Mesendoderm (in vitro differentiated cells): ENCODE measurements around the gene ACSL3.

Source experiments
- DNase-seq: peaks from one replicate; pipeline ENCODE4 v3.0.0; 2013
- H2AK5ac ChIP-seq: 2 replicates; pipeline ENCODE4 v1.6.1; 2013; ENCODE audit warnings: low read length, inconsistent platforms
- H2BK120ac ChIP-seq: 2 replicates; pipeline ENCODE4 v1.6.1; 2013; ENCODE audit warnings: low read depth, mild to moderate bottlenecking, low read length, moderate library complexity, mixed read lengths
- H2BK15ac ChIP-seq: replicated peaks from 2 replicates; pipeline ENCODE4 v1.6.1; 2013; ENCODE audit warnings: low read depth, mild to moderate bottlenecking, moderate library complexity
- H2BK5ac ChIP-seq: 2 replicates; pipeline ENCODE4 v1.6.1; 2013; ENCODE audit warnings: low read length, inconsistent platforms
- H3K18ac ChIP-seq: 2 replicates; pipeline ENCODE4 v1.6.1; 2013; ENCODE audit warnings: mild to moderate bottlenecking, low read length, mixed read lengths
- H3K23ac ChIP-seq: one replicate; pipeline ENCODE4 v1.6.1; 2013; ENCODE audit warnings: low read length
- H3K27ac ChIP-seq: 2 replicates; pipeline ENCODE4 v1.5.1; 2013; ENCODE audit warnings: low read depth, mild to moderate bottlenecking, inconsistent platforms, low read length, moderate library complexity
- H3K27me3 ChIP-seq: 2 replicates; pipeline ENCODE4 v1.6.1; 2013; ENCODE audit warnings: low read length, control low read depth, mild to moderate bottlenecking, inconsistent platforms; ENCODE audit not compliant: insufficient read depth, poor library complexity
- H3K36me3 ChIP-seq: 2 replicates; pipeline ENCODE4 v1.6.1; 2013; ENCODE audit warnings: low read length, inconsistent platforms; ENCODE audit not compliant: control insufficient read depth, insufficient read depth
- H3K4ac ChIP-seq: one replicate; pipeline ENCODE4 v1.6.1; 2013; ENCODE audit warnings: low read depth, mild to moderate bottlenecking, low read length, moderate library complexity
- H3K4me1 ChIP-seq: 2 replicates; pipeline ENCODE4 v1.6.1; 2013; ENCODE audit warnings: low read depth, low read length, inconsistent platforms; ENCODE audit not compliant: control insufficient read depth
- H3K4me2 ChIP-seq: 2 replicates; pipeline ENCODE4 v1.6.1; 2013; ENCODE audit warnings: low read length
- H3K4me3 ChIP-seq: 2 replicates; pipeline ENCODE4 v1.5.1; 2013; ENCODE audit warnings: mild to moderate bottlenecking, low read length
- H3K56ac ChIP-seq: one replicate; pipeline ENCODE4 v1.6.1; 2013; ENCODE audit warnings: low read length
- H3K79me1 ChIP-seq: 2 replicates; pipeline ENCODE4 v1.6.1; 2013; ENCODE audit warnings: low read length, inconsistent platforms
- H3K79me2 ChIP-seq: 2 replicates; pipeline ENCODE4 v1.6.1; 2013; ENCODE audit warnings: mild to moderate bottlenecking, low read length; ENCODE audit not compliant: control insufficient read depth, insufficient read depth
- H3K9ac ChIP-seq: 2 replicates; pipeline ENCODE4 v1.6.1; 2013; ENCODE audit warnings: low read length, inconsistent platforms
- H4K5ac ChIP-seq: one replicate; pipeline ENCODE4 v1.6.1; 2013; ENCODE audit warnings: low read length
- H4K8ac ChIP-seq: one replicate; pipeline ENCODE4 v1.6.1; 2013; ENCODE audit warnings: low read depth, mild to moderate bottlenecking, control low read depth, low read length, moderate library complexity
- WGBS: extraction: QIAGEN DNeasy Blood & Tissue Kit; methylation state at CpG from one replicate; pipeline ENCODE4 v1.1.7; 2013; ENCODE audit warnings: low lambda C conversion rate, missing lambda C conversion rate; ENCODE audit not compliant: insufficient coverage; ENCODE audit errors: extremely low coverage; 5-methylcytosine and 5-hydroxymethylcytosine counted together

ACSL3 gene

GRCh38 chr2:222939979-222940378 is 79.1 kb downstream of the ACSL3 start:
- no peaks in the 10 kb centered on the region for H3K79me2 ChIP-seq
- WGBS: no CpG with 5 or more reads among the region's 2 CpGs
- no peak overlapping the region for H3K4me3 ChIP-seq
- no peak overlapping the region for H3K9ac ChIP-seq
- H4K8ac ChIP-seq: no peak overlapping the region
- no peak overlapping the region for H3K18ac ChIP-seq
- no peak overlapping the region for H3K4ac ChIP-seq
- H2BK5ac ChIP-seq: no peak overlapping the region
- H2AK5ac ChIP-seq: no peak overlapping the region
- H2BK15ac ChIP-seq: no peak overlapping the region
- no peak overlapping the region for H3K27ac ChIP-seq
- no peak overlapping the region for H3K23ac ChIP-seq
- H2BK120ac ChIP-seq: no peak overlapping the region
- no peak overlapping the region for H3K56ac ChIP-seq
- no peak overlapping the region for H4K5ac ChIP-seq
- peaks cover 3% of the 10 kb centered on the region for H3K79me1 ChIP-seq
- H3K4me2 ChIP-seq: no peak overlapping the region
- no peaks in the 10 kb centered on the region for H3K27me3 ChIP-seq
- H3K36me3 ChIP-seq: no peaks in the 10 kb centered on the region
- DNase-seq: no peak
- no peaks in the 10 kb centered on the region for H3K4me1 ChIP-seq

DNA sequence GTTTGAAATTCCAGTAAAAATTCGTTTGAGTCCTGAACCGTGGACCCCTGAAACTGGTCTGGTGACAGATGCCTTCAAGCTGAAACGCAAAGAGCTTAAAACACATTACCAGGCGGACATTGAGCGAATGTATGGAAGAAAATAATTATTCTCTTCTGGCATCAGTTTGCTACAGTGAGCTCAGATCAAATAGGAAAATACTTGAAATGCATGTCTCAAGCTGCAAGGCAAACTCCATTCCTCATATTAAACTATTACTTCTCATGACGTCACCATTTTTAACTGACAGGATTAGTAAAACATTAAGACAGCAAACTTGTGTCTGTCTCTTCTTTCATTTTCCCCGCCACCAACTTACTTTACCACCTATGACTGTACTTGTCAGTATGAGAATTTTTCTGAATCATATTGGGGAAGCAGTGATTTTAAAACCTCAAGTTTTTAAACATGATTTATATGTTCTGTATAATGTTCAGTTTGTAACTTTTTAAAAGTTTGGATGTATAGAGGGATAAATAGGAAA is 80.7 kb downstream of the ACSL3 start:
- H3K79me2 ChIP-seq: no peaks in the 10 kb centered on the region

DNA sequence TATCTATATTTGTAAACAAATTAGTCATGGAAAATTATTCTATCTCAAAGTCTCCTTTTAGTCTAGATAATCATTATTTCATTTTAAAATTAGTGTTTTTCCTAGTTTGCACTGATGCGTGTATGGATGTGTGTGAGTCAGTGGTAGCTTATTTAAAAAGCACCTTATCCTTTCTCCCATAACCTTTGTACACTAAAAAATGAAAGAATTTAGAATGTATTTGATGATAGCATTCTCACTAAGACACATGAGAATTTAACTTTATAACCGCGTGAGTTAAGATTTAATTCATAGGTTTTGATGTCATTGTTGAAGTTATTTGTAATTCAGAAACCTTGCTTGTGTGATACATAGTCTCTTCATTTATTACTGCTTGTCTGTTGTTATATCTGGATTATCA is 81.7 kb downstream of the ACSL3 start:
- Histone ChIP-seq H4K8ac (no peak overlapping the region), H3K4me3 (no peak overlapping the region), H3K4ac (no peak overlapping the region), H2BK5ac (no peak overlapping the region), H3K4me2 (no peak overlapping the region), H3K79me2 (no peaks in the 10 kb centered on the region), H3K18ac (no peak overlapping the region), H3K36me3 (no peaks in the 10 kb centered on the region), H3K27me3 (no peaks in the 10 kb centered on the region), H3K4me1 (no peaks in the 10 kb centered on the region), H4K5ac (no peak overlapping the region), H2BK15ac (no peak overlapping the region), H3K9ac (no peak overlapping the region), H3K79me1 (peaks cover 3% of the 10 kb centered on the region), H2AK5ac (no peak overlapping the region), H2BK120ac (no peak overlapping the region), H3K27ac (no peak overlapping the region), H3K23ac (no peak overlapping the region), H3K56ac (no peak overlapping the region)
- WGBS: no CpG with 5 or more reads among the region's 3 CpGs
- no peak for DNase-seq

More for the DNA sequence above, 80.7 kb downstream of the ACSL3 start:
- H3K36me3 ChIP-seq: no peaks in the 10 kb centered on the region
- H3K4ac ChIP-seq: no peak overlapping the region
- no peaks in the 10 kb centered on the region for H3K27me3 ChIP-seq
- no peak overlapping the region for H3K23ac ChIP-seq
- no peak for DNase-seq
- no peak overlapping the region for H3K56ac ChIP-seq
- no peak overlapping the region for H2BK5ac ChIP-seq
- H3K79me1 ChIP-seq: peaks cover 3% of the 10 kb centered on the region
- H4K5ac ChIP-seq: no peak overlapping the region
- no peak overlapping the region for H3K9ac ChIP-seq
- H3K18ac ChIP-seq: no peak overlapping the region
- no peak overlapping the region for H4K8ac ChIP-seq
- H3K4me1 ChIP-seq: no peaks in the 10 kb centered on the region
- no peak overlapping the region for H3K4me3 ChIP-seq
- WGBS: no CpG with 5 or more reads among the region's 7 CpGs
- no peak overlapping the region for H3K4me2 ChIP-seq
- H3K27ac ChIP-seq: no peak overlapping the region
- H2BK120ac ChIP-seq: no peak overlapping the region
- no peak overlapping the region for H2BK15ac ChIP-seq
- H2AK5ac ChIP-seq: no peak overlapping the region

DNA sequence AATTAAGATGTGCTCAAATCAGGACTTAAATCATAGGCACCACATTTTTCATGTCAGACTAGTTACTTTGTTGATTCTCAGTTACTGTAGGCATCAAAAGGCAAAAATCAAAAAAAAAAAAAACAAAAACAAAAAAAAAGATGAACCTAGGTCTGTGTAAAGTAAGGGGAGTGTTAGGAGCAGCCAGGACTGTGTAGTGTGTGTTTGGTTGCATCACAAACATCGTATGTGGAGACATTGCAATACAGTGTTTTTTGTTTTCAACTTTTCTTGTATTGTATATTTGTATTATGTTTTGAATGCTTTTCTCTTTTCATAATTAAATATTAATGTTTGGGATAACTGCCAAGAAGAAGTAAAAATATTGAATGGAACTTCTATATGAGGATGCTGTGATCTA is 82.1 kb downstream of the ACSL3 start:
- Histone ChIP-seq H3K4me3 (no peak overlapping the region), H3K4ac (no peak overlapping the region), H3K56ac (no peak overlapping the region), H3K79me2 (no peaks in the 10 kb centered on the region), H3K18ac (no peak overlapping the region), H3K36me3 (no peaks in the 10 kb centered on the region), H4K5ac (no peak overlapping the region), H3K23ac (no peak overlapping the region), H3K4me1 (no peaks in the 10 kb centered on the region), H2BK15ac (no peak overlapping the region), H2BK120ac (no peak overlapping the region), H3K27ac (no peak overlapping the region), H2AK5ac (no peak overlapping the region), H3K79me1 (peaks cover 3% of the 10 kb centered on the region), H4K8ac (no peak overlapping the region), H3K4me2 (no peak overlapping the region), H3K9ac (no peak overlapping the region), H2BK5ac (no peak overlapping the region), H3K27me3 (no peaks in the 10 kb centered on the region)
- no CpG with 5 or more reads among the region's 1 CpG for WGBS
- no peak for DNase-seq

DNA sequence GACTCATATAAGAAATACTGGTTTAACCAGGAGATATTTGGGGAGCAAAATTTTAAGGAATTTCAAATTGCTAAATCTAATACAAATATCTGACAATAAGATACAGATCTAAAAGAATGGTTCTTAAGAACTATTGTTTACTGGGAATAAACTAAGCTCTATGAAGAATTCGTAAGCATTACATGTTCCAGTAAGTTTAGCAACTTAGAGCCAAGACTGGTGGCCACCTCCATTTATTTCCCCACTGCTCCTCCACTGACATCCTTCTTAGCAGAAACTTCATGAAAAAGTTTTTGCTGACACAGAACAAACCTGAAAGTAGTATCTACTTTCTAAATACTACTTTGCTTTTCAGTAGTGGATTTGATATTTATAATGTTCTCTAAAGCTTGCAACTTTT is 83.0 kb downstream of the ACSL3 start:
- peaks cover 3% of the 10 kb centered on the region for H3K79me1 ChIP-seq
- H3K4me1 ChIP-seq: no peaks in the 10 kb centered on the region
- no peak overlapping the region for H3K27ac ChIP-seq
- no peak overlapping the region for H3K56ac ChIP-seq
- no peak overlapping the region for H3K9ac ChIP-seq
- no peak overlapping the region for H2AK5ac ChIP-seq
- H3K36me3 ChIP-seq: no peaks in the 10 kb centered on the region
- DNase-seq: no peak
- H2BK120ac ChIP-seq: no peak overlapping the region
- no peak overlapping the region for H4K5ac ChIP-seq
- WGBS: no CpG with 5 or more reads among the region's 1 CpG
- H3K18ac ChIP-seq: no peak overlapping the region
- H3K79me2 ChIP-seq: no peaks in the 10 kb centered on the region
- H3K4me2 ChIP-seq: no peak overlapping the region
- H3K23ac ChIP-seq: no peak overlapping the region
- H4K8ac ChIP-seq: no peak overlapping the region
- H2BK5ac ChIP-seq: no peak overlapping the region
- no peak overlapping the region for H3K4ac ChIP-seq
- no peak overlapping the region for H3K4me3 ChIP-seq
- H3K27me3 ChIP-seq: no peaks in the 10 kb centered on the region
- H2BK15ac ChIP-seq: no peak overlapping the region

DNA sequence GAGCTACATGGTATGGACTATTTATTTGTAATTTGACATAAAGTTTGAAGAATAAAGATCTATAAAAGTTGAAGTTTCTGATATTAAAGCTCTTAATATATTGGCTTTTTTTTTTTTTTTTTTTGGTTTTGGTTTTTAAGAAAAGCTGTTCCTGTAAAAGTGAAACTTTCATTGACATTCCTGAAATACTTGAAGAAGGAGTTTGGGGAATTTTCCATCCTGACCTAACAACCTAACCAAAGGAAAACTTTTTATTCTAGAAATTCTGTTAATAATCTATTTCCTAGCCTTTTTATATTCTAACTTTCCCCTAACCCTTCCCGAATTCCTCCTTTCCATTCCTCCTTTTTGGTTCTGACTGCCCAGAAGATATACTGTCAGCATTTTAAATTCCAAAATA is 83.7 kb downstream of the ACSL3 start:
- Histone ChIP-seq H2BK120ac (no peak overlapping the region), H3K18ac (no peak overlapping the region), H3K36me3 (no peaks in the 10 kb centered on the region), H2BK15ac (no peak overlapping the region), H3K4ac (no peak overlapping the region), H3K79me1 (peaks cover under 1% of the 10 kb centered on the region), H2BK5ac (no peak overlapping the region), H4K8ac (no peak overlapping the region), H3K56ac (no peak overlapping the region), H4K5ac (no peak overlapping the region), H2AK5ac (no peak overlapping the region), H3K79me2 (no peaks in the 10 kb centered on the region), H3K4me2 (no peak overlapping the region), H3K27me3 (no peaks in the 10 kb centered on the region), H3K27ac (no peak overlapping the region), H3K4me3 (no peak overlapping the region), H3K4me1 (no peaks in the 10 kb centered on the region), H3K23ac (no peak overlapping the region), H3K9ac (no peak overlapping the region)
- 100% methylated on average over 1 of the region's 1 CpG for WGBS
- DNase-seq: no peak
